CD14-positive monocyte (primary cell): ENCODE measurements around the gene MED20. TPM values are rescaled to one million over a fixed set of nuclear protein-coding genes. Genes with fewer than 3 reads are reported as not detected.

Source experiments
- DNase-seq, 3 donors: peaks; one replicate each; pipeline ENCODE4 v3.0.0-alpha.2; 2011 to 2022
- H2AFZ ChIP-seq: 2 replicates; pipeline ENCODE4 v1.6.0; 2012; ENCODE audit warnings: mild to moderate bottlenecking, low read depth, low read length, inconsistent platforms; ENCODE audit not compliant: insufficient read depth, poor library complexity, severe bottlenecking
- H3K27ac ChIP-seq, 2 donors: 1 replicate in 1 of 2; 2 replicates in 1 of 2; pipeline ENCODE4 v1.5.1; 2012 to 2013; ENCODE audit warnings: low read length in 2 of 2, control low read depth in 1 of 2, inconsistent platforms in 1 of 2, low read depth in 1 of 2, mild to moderate bottlenecking in 1 of 2
- H3K27me3 ChIP-seq, 2 donors: one replicate each; pipeline versions ENCODE4 v1.6.0 to v1.6.1; 2011 to 2013; ENCODE audit warnings: low read length in 2 of 2; ENCODE audit not compliant: control insufficient read depth in 2 of 2, insufficient read depth in 2 of 2
- H3K36me3 ChIP-seq, 2 donors: replicated peaks in 1 of 2; 1 replicate in 1 of 2; 2 replicates in 1 of 2; pipeline versions ENCODE4 v1.5.1 to v1.6.1; 2012 to 2013; ENCODE audit warnings: low read length in 2 of 2, control low read depth in 1 of 2, inconsistent platforms in 1 of 2, mild to moderate bottlenecking in 1 of 2; ENCODE audit not compliant: insufficient read depth in 2 of 2, control insufficient read depth in 1 of 2
- H3K4me1 ChIP-seq, 2 donors: 1 replicate in 1 of 2; 2 replicates in 1 of 2; pipeline versions ENCODE4 v1.5.1 to v1.6.1; 2012 to 2013; ENCODE audit warnings: low read length in 2 of 2, control low read depth in 1 of 2, inconsistent platforms in 1 of 2, mild to moderate bottlenecking in 1 of 2, moderate library complexity in 1 of 2; ENCODE audit not compliant: insufficient read depth in 2 of 2, control insufficient read depth in 1 of 2
- H3K4me2 ChIP-seq: replicated peaks from 2 replicates; pipeline ENCODE3; 2012; ENCODE audit warnings: low read length, moderate library complexity, mild to moderate bottlenecking; ENCODE audit not compliant: poor library complexity, severe bottlenecking; ENCODE audit errors: extremely low read depth
- H3K4me3 ChIP-seq, 3 experiments: fragments of 200-600 bp in 1 of 3; sonication (generic) in 1 of 3; replicated peaks in 1 of 3; 1 replicate in 2 of 3; 2 replicates in 1 of 3; pipeline ENCODE4 v1.5.1; 2011 to 2013; ENCODE audit warnings: low read length in 3 of 3, mild to moderate bottlenecking in 3 of 3, control low read depth in 2 of 3, low read depth in 2 of 3, inconsistent platforms in 1 of 3, moderate library complexity in 1 of 3
- H3K79me2 ChIP-seq: 2 replicates; pipeline ENCODE4 v1.6.0; 2012; ENCODE audit warnings: mild to moderate bottlenecking, control low read depth, inconsistent platforms, low read length, moderate library complexity; ENCODE audit not compliant: insufficient read depth
- H3K9ac ChIP-seq: 2 replicates; pipeline ENCODE4 v1.6.0; 2017; ENCODE audit warnings: low read length, mild to moderate bottlenecking; ENCODE audit not compliant: insufficient read depth, poor library complexity, severe bottlenecking
- H3K9me3 ChIP-seq, 2 donors: replicated peaks in 1 of 2; 1 replicate in 1 of 2; 2 replicates in 1 of 2; pipeline versions ENCODE4 v1.5.1 to v1.6.1; 2012 to 2013; ENCODE audit warnings: low read length in 2 of 2, control low read depth in 1 of 2; ENCODE audit not compliant: control insufficient read depth in 1 of 2, insufficient read depth in 1 of 2
- H4K20me1 ChIP-seq: 2 replicates; pipeline ENCODE4 v1.6.0; 2012; ENCODE audit warnings: mild to moderate bottlenecking, low read length, control low read depth, moderate library complexity; ENCODE audit not compliant: insufficient read depth
- H3K27ac Mint-ChIP-seq, 7 donors: one replicate each; pipeline ENCODE4 v1.8.0; 2020; ENCODE audit warnings: mild to moderate bottlenecking in 7 of 7, mixed read lengths in 7 of 7, moderate library complexity in 6 of 7, inconsistent platforms in 2 of 7
- H3K27me3 Mint-ChIP-seq, 3 donors: one replicate each; pipeline ENCODE4 v1.8.0; 2021 to 2022; ENCODE audit warnings: low read depth in 3 of 3, mild to moderate bottlenecking in 3 of 3, mixed read lengths in 3 of 3, moderate library complexity in 3 of 3, inconsistent platforms in 1 of 3
- H3K36me3 Mint-ChIP-seq, 2 donors: one replicate each; pipeline ENCODE4 v1.8.0; 2020; ENCODE audit warnings: mixed read lengths in 2 of 2, inconsistent platforms in 1 of 2, mild to moderate bottlenecking in 1 of 2
- H3K4me1 Mint-ChIP-seq: one replicate; pipeline ENCODE4 v1.8.0; 2020; ENCODE audit warnings: mild to moderate bottlenecking, mixed read lengths
- H3K4me3 Mint-ChIP-seq, 2 donors: one replicate each; pipeline ENCODE4 v1.8.0; 2020; ENCODE audit warnings: mild to moderate bottlenecking in 2 of 2, mixed read lengths in 2 of 2, moderate library complexity in 1 of 2
- H3K9me3 Mint-ChIP-seq, 7 donors: one replicate each; pipeline ENCODE4 v1.8.0; 2020 to 2022; ENCODE audit warnings: mixed read lengths in 7 of 7, mild to moderate bottlenecking in 6 of 7, moderate library complexity in 6 of 7, inconsistent platforms in 2 of 7
- WGBS: methylation state at CpG from one replicate; pipeline ENCODE4 v1.1.5; 2013; ENCODE audit warnings: missing lambda C conversion rate; ENCODE audit not compliant: insufficient coverage; 5-methylcytosine and 5-hydroxymethylcytosine counted together
- intact Hi-C, 2 donors: fragments of 100-400 bp; cut with micrococcal nuclease; formaldehyde crosslinking; loops; one replicate each; pipeline versions ENCODE4 v1.15.0 to v1.15.1; 2023
- polyA plus RNA-seq, 3 donors: library from polyadenylated mRNA; depleted of rRNA in 1 of 3; unstranded in 2 of 3; stranded (reverse) in 1 of 3; fragments of 300-500 nt in 2 of 3; fragments of >200 nt in 1 of 3; fragmentation: Illumina TruSeq in 2 of 3; gene quantifications; 1 replicate in 2 of 3; 2 replicates in 1 of 3; pipeline ENCODE4 v1.2.3, GENCODE V29; 2012 to 2021
- TF ChIP-seq, protein P1 (sequence below): fragments of 200-600 bp; IDR thresholded peaks from one replicate; pipeline ENCODE4 v1.8.0; 2022; ENCODE audit warnings: antibody characterized with exemption, mild to moderate bottlenecking

The MED20 gene
- polyA plus RNA-seq, 3 donors, result 6.3 to 16.2 (median 13.6) TPM

DNA sequence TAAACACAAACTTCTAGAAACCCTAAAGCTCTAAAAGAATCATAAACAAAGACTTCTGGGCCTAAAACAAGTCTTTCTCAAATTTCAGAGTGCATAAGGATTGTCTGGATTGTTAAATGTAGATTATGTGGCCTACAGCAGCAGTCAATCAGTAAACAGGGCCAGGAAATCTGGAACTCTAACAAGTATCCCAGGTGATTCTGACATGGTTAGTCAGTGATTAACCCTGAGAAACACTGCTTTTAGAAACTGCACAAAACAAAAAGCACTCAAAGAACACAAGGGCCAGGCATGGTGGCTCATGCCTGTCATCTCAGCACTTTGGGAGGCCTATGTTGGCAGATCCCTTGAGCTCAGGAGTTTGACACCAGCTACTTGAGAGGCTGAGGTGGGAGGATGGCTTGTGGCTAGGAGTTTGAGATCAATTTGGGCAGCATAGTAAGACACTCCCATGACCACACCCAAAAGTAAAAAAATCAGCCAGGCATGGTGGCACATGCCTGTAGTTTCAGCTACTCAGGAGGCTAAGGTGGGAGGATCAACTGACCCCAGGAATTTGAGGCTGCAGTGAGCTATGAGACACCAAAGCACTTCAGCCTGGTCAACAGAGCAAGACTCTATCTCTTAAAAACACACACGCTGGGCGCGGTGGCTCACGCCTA, 5.9 kb downstream of the MED20 start:
- H2AFZ ChIP-seq, result no peak overlapping the region
- Mint-ChIP-seq H3K27ac (peak overlapping the region in 1 of 7 donors; percentile 46), H3K9me3 (no peaks in the 10 kb centered on the region), H3K4me1 (peaks cover 20% of the 10 kb centered on the region), H3K4me3 (no peak overlapping the region), H3K27me3 (no peaks in the 10 kb centered on the region), H3K36me3 (peaks cover 45 to 60% of the 10 kb centered on the region in 2 donors)
- peaks cover 13% of the 10 kb centered on the region for H4K20me1 ChIP-seq
- no peaks in the 10 kb centered on the region for H3K27me3 ChIP-seq
- no peak overlapping the region for H3K4me2 ChIP-seq
- no peak overlapping the region for H3K27ac ChIP-seq
- no peak overlapping the region for H3K4me3 ChIP-seq
- no peak overlapping the region for H3K9ac ChIP-seq
- intact Hi-C loops, result loop anchor here in 1 of 2 donors (2.0 kb wide), 1 partner anchor 16 kb away; no protein-coding TSS in a partner anchor
- TF ChIP-seq, protein P1, sequence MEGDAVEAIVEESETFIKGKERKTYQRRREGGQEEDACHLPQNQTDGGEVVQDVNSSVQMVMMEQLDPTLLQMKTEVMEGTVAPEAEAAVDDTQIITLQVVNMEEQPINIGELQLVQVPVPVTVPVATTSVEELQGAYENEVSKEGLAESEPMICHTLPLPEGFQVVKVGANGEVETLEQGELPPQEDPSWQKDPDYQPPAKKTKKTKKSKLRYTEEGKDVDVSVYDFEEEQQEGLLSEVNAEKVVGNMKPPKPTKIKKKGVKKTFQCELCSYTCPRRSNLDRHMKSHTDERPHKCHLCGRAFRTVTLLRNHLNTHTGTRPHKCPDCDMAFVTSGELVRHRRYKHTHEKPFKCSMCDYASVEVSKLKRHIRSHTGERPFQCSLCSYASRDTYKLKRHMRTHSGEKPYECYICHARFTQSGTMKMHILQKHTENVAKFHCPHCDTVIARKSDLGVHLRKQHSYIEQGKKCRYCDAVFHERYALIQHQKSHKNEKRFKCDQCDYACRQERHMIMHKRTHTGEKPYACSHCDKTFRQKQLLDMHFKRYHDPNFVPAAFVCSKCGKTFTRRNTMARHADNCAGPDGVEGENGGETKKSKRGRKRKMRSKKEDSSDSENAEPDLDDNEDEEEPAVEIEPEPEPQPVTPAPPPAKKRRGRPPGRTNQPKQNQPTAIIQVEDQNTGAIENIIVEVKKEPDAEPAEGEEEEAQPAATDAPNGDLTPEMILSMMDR, result no peak
- no peaks in the 10 kb centered on the region for H3K9me3 ChIP-seq
- no peak for DNase-seq
- peaks cover 8 to 18% of the 10 kb centered on the region in 2 donors for H3K4me1 ChIP-seq
- peaks cover 23% of the 10 kb centered on the region for H3K79me2 ChIP-seq
- no CpG with 5 or more reads among the region's 4 CpGs for WGBS
- peaks cover 33 to 66% of the 10 kb centered on the region in 2 donors for H3K36me3 ChIP-seq

DNA sequence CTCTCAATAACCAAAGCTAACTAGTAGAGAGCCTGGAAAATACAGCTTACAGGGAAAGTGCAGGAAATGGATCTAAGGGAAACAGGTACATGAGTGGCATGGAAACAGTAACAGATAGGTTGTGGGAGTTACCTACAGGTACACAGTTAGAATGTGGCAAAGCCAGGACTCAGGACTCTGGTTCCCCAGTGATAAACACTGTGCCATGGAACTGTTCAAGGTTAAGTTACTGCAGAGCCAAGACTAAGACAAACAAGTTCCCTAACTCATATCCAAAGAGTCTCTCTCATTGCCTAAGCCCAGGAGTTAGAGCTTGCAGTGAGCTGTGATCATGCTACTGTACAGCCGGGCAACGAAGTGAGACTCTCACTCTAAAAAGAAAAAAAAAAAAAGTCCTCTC, 6.6 kb downstream of the MED20 start:
- H3K27ac Mint-ChIP-seq, result peak overlapping the region in 1 of 7 donors; percentile 46
- Histone ChIP-seq H3K27me3 (no peaks in the 10 kb centered on the region), H3K4me2 (no peak overlapping the region), H2AFZ (no peak overlapping the region), H3K79me2 (peaks cover 17% of the 10 kb centered on the region), H3K4me3 (no peak overlapping the region), H3K36me3 (peaks cover 37 to 73% of the 10 kb centered on the region in 2 donors), H3K9ac (no peak overlapping the region), H3K9me3 (no peaks in the 10 kb centered on the region), H3K27ac (peak overlapping the region in 1 of 2 donors; percentile 9), H3K4me1 (peaks cover 3 to 12% of the 10 kb centered on the region in 2 donors), H4K20me1 (peaks cover 18% of the 10 kb centered on the region)
- no peaks in the 10 kb centered on the region for H3K9me3 Mint-ChIP-seq
- TF ChIP-seq, protein P1, result no peak
- WGBS, result no CpG with 5 or more reads among the region's 2 CpGs
- intact Hi-C loops, result loop anchor here in 1 of 2 donors (2.0 kb wide), 1 partner anchor 16 kb away; no protein-coding TSS in a partner anchor
- no peak overlapping the region for H3K4me3 Mint-ChIP-seq
- no peak for DNase-seq
- peaks cover 14% of the 10 kb centered on the region for H3K4me1 Mint-ChIP-seq
- H3K36me3 Mint-ChIP-seq, result peaks cover 48 to 63% of the 10 kb centered on the region in 2 donors
- H3K27me3 Mint-ChIP-seq, result no peaks in the 10 kb centered on the region
